ENCODE measurements around the gene DDX19B. TPM values are rescaled to one million over a fixed set of nuclear protein-coding genes. Genes with fewer than 3 reads are reported as not detected.
A peak's percentile ranks its signal among the peaks of the same experiment; 100 is the strongest.
"Not testable (repeated sequence)": the region's sequence is repeated elsewhere in the genome, so short reads cannot be mapped to it uniquely, and the experiment has no call there.

Gene DDX19B
- polyA plus RNA-seq, 4 donors: 35.6 to 43.6 (median 39.1) TPM

DNA sequence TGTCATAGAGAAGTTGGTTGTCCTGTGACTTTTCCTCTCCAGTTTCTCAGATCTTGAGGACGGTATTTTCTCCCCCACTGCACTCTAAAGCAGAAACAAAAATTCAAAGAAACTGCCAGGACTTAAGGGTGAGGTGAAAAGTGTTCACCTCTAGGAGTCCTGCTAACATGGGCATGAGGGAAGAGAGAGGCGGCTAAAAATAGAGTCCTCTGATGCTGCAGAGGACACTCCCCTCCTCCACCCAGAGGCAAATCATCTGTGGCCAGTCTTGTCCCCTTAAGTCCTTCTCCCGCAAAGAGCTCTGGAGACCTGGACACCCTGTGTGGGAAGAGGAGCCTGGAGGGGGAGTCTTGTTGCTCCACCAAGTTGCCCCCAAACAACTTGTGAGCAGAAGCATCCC, 43.0 kb downstream of the DDX19B start:
- DNase-seq (ENCODE audit: low read depth in 4 of 4, low spot score in 3 of 4): no peak

DNA sequence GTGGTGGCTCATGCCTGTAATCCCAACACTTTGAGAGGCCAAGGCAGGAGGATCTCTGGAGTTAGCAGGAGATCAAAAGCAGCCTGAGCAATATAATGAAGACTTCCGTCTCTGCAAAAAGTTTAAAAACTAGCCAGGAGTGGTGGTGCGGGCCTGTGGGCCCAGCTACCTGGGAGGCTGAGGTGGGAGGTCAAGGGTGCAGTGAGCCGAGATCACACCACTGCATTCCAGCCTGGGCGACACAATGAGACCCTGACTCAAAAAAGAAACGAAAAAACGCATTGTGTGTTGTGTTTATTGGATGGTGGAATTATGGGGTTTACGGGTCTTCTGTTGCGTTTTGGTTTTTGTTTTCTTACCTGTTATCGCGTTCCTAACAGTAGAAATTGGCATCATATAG, 46.9 kb downstream of the DDX19B start:
- DNase-seq (ENCODE audit: low read depth in 4 of 4, low spot score in 3 of 4): no peak

- DNase-seq (ENCODE audit: low read depth in 4 of 4, low spot score in 3 of 4): no peak
Observed at GRCh38 chr16:70348991-70349390, 50.0 kb downstream of the DDX19B start.

DNA sequence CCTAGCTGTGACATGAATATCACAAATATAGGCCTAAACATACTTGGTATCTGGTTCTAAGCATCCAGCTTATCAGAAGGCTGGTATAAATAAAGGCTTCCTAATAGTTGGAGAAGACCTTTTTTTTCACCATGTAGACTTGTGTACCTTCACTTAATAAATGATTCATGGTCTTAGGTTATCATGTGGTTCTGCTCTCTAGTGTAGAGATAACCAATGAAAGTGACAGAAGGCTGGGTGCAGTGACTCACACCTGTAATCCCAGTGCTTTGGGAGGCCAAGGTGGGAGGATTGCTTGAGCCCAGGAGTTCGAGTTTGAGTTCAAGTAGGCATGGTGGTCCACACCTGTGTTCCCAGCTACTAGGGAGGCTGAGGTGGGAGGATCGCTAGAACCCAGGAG, 50.8 kb downstream of the DDX19B start:
- DNase-seq (ENCODE audit: low read depth in 4 of 4, low spot score in 3 of 4): no peak

DNA sequence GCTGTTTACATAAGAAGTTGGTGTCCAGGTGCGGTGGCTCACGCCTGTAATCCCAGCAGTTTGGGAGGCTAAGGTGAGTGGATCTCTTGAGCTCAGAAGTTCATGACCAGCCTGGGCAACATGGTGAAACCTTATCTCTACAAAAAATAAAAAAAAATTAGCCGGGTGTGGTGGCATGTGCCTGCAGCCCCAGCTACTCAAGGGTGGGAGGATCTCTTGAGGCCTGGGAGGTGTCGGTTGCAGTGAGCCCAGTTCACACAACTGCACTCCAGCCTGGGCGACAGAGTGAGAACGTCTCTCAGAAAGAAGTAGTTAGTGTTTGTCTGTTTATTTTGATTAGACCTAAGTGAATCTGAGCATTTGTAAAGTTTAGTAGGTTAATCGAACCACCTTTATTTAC, 60.6 kb downstream of the DDX19B start:
- no peak for DNase-seq (ENCODE audit: low read depth in 4 of 4, low spot score in 3 of 4)

DNA sequence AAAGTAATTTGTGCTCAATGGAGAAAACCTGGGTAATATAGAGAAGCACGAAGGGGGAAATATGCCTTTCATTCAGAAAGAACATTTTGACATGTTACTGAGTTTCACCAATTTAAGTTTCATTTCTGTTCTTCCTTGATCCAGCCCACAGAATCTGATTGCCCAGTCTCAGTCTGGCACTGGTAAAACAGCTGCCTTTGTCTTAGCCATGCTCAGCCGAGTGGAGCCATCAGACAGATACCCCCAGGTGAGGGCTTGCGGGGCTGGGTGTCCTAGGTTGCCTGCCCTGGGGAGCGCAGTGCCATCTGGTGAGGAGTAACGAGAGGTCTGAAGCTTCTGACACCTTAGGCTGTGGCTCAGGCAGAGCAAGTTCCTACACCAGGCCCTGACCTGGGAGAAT, 65.4 kb downstream of the DDX19B start:
- DNase-seq (ENCODE audit: low read depth in 4 of 4, low spot score in 3 of 4): no peak

DNA sequence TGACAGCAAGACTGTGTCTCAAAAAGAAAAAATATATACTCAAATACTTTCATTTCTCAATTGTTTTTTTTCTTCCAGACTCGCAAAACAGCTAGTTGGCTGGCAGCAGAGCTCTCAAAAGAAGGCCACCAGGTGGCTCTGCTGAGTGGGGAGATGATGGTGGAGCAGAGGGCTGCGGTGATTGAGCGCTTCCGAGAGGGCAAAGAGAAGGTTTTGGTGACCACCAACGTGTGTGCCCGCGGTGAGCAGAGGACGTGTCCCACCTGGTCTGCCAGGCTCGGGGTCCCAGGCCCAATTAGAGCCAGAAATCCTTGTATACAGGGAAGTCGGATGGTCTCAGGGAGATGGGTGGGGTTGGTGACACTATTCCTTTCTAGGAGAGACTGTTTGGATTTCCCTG, 71.2 kb downstream of the DDX19B start:
- not testable (repeated sequence) for DNase-seq (ENCODE audit: low read depth in 4 of 4, low spot score in 3 of 4)

DNA sequence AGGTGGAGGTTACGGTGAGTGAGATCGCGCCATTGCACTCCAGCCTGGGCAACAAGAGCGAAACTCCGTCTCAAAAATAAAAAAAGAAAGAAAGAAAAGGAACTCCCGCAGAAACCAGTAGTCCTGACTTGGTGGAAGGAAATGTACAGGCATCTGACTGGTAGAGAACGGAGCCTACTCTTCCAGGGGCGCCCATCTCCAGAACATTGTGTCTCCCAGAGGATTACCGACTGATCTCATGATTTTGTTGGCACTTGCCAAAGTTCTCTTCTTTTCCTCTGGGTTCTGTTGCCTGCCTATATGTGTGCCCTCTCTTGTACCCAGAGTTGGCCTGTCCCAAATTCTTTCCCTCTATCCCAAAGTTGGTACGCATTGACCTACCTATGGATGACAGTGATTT, 71.9 kb downstream of the DDX19B start:
- no peak for DNase-seq (ENCODE audit: low read depth in 4 of 4, low spot score in 3 of 4)

DNA sequence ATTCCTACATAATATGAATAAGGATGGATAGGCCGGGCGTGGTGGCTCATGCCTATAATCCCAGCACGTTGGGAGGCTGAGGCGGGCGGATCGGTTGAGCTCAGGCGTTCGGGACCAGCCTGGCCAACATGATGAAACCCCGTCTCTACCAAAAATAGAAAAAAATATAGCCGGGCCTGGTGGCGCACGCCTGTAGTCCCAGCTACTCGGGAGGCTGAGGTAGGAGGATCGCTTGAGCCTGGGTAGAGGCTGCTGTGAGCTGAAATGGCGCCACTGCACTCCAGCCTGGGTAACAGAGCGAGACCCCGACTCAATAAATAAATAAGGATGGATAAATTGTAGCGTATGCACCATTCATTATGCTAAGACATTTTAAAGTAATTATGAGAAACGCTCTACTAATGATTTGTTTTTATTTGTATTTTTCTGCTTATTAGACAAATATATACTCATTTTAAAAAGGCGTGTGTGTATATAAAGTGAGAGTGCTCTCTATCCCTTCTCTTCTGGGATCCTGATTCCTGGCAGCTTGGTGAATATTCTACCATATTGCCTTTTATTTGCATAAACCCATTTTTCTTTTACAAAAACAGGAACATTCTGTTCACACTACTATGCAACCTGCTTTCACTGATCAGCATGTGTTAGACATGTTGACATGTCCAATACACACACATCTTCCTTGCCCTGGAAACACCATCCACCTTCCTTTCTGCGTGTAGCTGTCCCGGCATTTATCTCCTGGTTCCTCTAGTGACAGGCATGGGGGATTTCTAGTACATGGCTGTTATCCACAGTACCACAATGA, 74.1 kb downstream of the DDX19B start:
- DNase-seq (ENCODE audit: low read depth in 4 of 4, low spot score in 3 of 4): no peak

DNA sequence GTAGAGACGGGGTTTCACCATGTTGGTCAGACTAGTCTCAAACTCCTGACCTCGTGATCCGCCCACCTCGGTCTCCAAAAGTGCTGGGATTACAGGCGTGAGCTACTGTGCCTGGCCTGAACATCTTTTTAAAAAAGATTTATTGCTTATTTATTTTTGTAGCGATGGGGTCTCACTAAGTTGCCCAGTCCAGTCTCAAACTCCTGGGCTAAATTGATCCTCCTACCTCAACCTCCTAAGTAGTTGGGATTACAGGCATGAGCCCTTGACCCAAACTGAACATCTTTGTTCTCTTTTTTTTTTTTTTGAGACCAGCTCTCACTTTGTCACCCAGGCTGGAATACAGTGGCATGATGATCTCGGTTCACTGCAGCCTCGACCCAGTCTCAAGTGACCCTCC, 75.2 kb downstream of the DDX19B start:
- DNase-seq (ENCODE audit: low read depth in 4 of 4, low spot score in 3 of 4): no peak

DNA sequence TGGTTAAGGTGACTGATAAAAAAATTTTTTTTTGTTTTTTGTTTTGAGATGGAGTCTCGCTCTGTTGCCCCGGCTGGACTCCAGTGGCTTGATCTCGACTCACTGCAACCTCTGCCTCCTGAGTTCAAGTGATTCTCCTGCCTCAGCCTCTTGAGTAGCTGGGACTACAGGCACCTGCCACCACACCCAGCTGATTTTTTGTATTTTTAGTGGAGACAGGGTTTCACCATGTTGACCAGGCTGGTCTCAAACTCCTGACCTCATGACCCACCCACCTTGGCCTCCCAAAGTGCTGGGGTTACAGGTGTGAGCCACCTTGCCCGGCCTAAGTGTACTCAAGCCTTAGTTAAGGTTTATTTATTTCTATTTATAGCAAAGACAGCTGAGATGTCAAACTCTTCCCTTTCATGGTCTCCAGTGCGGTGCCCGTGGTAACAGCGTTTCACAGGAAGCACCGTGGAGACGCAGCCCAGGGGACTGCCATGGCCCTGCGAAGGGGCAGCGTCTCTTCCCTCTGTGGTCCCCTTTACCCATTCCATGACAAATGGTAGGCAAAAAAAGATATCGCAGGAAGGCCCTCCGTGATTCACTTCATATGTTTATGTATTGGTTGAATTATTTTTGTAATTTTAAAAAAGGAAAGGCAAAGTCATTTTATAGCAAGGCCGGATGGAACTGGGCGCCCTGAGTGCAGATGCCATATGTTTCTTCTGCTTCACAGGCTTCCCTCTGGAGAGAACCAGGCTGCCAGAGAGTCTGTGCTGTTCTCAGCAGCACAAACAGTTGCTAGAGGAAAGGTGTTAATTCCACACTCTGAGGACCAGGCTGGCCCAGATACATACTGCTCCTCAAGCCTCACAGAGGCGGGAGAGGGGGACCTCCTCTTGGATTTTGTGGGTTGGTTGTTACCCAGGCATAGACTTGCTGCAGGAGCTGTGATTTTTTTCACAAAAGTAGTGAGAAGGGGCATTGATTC, 76.9 kb downstream of the DDX19B start:
- no peak for DNase-seq (ENCODE audit: low read depth in 4 of 4, low spot score in 3 of 4)

- DNase-seq (ENCODE audit: low read depth in 4 of 4, low spot score in 3 of 4): no peak
Observed at GRCh38 chr16:70377782-70378181, 78.8 kb downstream of the DDX19B start.

GRCh38 chr16:70378869-70379493, 80.0 kb downstream of the DDX19B start:
- DNase-seq (ENCODE audit: low read depth in 4 of 4, low spot score in 3 of 4): no peak

GRCh38 chr16:70380248-70380918, 81.4 kb downstream of the DDX19B start:
- DNase-seq (ENCODE audit: low read depth in 4 of 4, low spot score in 3 of 4): peak in 1 of 4 donors; percentile 32

GRCh38 chr16:70380919-70381603, 82.1 kb downstream of the DDX19B start:
- DNase-seq (ENCODE audit: low read depth in 4 of 4, low spot score in 3 of 4): peak; percentile 89 to 95 (median 92)

DNA sequence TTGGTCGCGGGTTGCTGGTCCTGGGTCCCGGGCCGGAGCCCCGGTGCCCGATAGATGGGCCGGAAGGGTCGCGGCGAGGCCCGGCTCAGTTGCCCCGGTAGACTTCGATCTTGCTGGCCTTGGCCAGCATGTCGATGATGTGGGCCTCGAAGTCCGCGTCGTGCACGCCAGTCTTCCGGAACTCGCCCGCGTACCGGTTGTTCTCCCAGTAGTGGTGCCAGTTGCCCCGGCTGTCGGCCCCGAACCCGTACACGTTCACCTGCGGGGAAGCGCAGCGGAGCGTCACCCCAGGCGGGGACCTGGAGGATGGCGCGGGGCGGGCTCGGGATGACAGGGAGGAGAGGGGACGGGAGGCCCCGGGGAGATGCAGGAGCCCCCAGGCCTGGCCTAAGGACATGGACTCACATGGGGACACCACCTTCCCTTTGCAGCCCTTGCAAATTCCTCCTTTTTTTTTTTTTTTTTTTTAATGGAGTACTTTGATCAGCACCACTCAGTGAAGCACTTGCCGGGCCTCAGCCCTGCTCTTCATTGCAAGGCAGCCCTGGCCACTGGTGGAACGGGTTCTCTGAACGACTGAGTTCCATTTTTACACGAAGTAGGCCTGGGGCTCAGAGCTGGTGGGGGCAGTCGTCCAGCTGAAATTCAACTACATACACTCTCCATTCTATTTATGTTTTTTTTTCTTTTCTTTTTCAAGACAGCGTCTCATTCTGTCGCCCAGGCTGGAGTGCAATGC, 82.8 kb downstream of the DDX19B start:
- DNase-seq (ENCODE audit: low read depth in 4 of 4, low spot score in 3 of 4): no peak

GRCh38 chr16:70383421-70383960, 84.5 kb downstream of the DDX19B start:
- DNase-seq (ENCODE audit: low read depth in 4 of 4, low spot score in 3 of 4): no peak

All from right renal pelvis (tissue), 4 donors.